ENCODE data around the gene SLC9A6. TPM values are rescaled to one million over a fixed set of nuclear protein-coding genes. Genes with fewer than 3 reads are reported as not detected.

Gene SLC9A6
- total and polyA plus RNA-seq, 2 experiments from 2014 or later, result 7.2 to 17.1 TPM

DNA sequence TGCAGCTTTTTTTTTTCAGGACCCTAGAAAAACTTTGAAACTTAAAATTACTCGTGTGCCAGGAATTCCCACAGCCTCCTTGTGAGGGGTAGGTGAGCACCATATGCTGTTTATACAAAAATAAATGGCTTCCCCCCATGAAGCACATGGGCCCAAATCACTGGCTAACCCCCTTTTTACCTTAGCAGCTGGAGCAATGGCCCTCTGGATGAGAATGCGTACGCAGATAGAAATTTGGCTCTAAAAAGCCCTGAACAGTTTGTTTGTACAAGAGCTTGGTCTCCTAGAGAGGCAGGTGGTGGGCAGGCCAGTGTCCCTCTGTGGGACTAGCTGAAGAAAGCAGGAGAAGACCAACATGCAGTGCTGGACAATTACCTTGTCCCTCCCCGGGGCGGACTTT lies 76.5 kb downstream of the SLC9A6 start (continued):
- no peak for TF ChIP-seq REST (IDR thresholded peaks at IDR 0.05; ENCODE audit: unreplicated experiment)
- TF ChIP-seq JUNB (IDR thresholded peaks at IDR 0.05; ENCODE audit: unreplicated experiment), result no peak
- no peak for TF ChIP-seq NANOG (IDR thresholded peaks at IDR 0.05; ENCODE audit: borderline replicate concordance)
- TF ChIP-seq, protein P1, sequence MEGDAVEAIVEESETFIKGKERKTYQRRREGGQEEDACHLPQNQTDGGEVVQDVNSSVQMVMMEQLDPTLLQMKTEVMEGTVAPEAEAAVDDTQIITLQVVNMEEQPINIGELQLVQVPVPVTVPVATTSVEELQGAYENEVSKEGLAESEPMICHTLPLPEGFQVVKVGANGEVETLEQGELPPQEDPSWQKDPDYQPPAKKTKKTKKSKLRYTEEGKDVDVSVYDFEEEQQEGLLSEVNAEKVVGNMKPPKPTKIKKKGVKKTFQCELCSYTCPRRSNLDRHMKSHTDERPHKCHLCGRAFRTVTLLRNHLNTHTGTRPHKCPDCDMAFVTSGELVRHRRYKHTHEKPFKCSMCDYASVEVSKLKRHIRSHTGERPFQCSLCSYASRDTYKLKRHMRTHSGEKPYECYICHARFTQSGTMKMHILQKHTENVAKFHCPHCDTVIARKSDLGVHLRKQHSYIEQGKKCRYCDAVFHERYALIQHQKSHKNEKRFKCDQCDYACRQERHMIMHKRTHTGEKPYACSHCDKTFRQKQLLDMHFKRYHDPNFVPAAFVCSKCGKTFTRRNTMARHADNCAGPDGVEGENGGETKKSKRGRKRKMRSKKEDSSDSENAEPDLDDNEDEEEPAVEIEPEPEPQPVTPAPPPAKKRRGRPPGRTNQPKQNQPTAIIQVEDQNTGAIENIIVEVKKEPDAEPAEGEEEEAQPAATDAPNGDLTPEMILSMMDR (conservative IDR thresholded peaks at IDR 0.05; ENCODE audit: low read depth in 2 of 2), result no peak

GRCh38 chrX:136063340-136064079 lies 78.3 kb downstream of the SLC9A6 start:
- H3K36me3 ChIP-seq (ENCODE audit: insufficient read depth), result no peaks in the 10 kb centered on the region
- H4K20me1 ChIP-seq (replicated peaks; ENCODE audit: insufficient read depth), result no peaks in the 10 kb centered on the region
- H3K27ac ChIP-seq (ENCODE audit: low read depth), result no peak overlapping the region
- no peak overlapping the region for H3K4me2 ChIP-seq
- H3K4me3 ChIP-seq, result no peak overlapping the region
- H3K27me3 ChIP-seq (ENCODE audit: insufficient read depth), result no peaks in the 10 kb centered on the region
- Mint-ChIP-seq H3K27me3 (ENCODE audit: insufficient read depth, low read depth, poor library complexity) (peaks cover 1% of the 10 kb centered on the region), H3K27ac (no peak overlapping the region), H3K9me3 (no peaks in the 10 kb centered on the region), H3K4me1 (no peaks in the 10 kb centered on the region), H3K36me3 (ENCODE audit: low read depth) (no peaks in the 10 kb centered on the region), H3K4me3 (no peak overlapping the region)
- no peaks in the 10 kb centered on the region for H3K4me1 ChIP-seq (ENCODE audit: insufficient read depth)
- H3K9me2 ChIP-seq (ENCODE audit: insufficient read depth), result no peaks in the 10 kb centered on the region
- H2AFZ ChIP-seq, result no peak overlapping the region
- DNase-seq (ENCODE audit: low spot score), result no peak
- TF ChIP-seq EZH2 (IDR thresholded peaks at IDR 0.05; ENCODE audit: low read depth, unreplicated experiment), result no peak
- no peak for TF ChIP-seq CREB1 (CRISPR knock-in tag; IDR thresholded peaks at IDR 0.05; ENCODE audit: low read depth)
- no peak for ATAC-seq
- H3K79me2 ChIP-seq (replicated peaks; ENCODE audit: insufficient read depth), result no peaks in the 10 kb centered on the region
- no peaks in the 10 kb centered on the region for H3F3A ChIP-seq (replicated peaks; ENCODE audit: low read depth)

DNA sequence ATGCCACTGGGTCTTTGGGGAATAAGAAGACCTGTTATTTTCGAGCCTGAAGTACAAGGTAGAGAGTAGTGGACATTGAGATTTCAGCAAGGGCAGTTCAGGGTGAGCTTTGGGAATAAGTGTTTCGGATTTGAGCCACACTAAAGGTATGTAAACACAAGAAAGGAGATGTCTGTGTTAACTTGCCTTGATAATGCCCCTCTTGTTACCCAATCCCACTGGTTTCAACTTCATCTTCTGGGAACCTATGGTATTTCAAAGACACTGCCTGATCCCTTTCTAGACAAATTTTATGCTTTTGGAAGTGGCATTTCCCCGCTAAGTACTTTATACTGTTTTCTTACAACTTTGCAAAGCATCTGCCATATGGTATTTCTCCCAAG lies 79.4 kb downstream of the SLC9A6 start:
- Histone ChIP-seq H3K4me1 (ENCODE audit: insufficient read depth) (no peaks in the 10 kb centered on the region), H3K27ac (ENCODE audit: low read depth) (no peak overlapping the region), H4K20me1 (replicated peaks; ENCODE audit: insufficient read depth) (no peaks in the 10 kb centered on the region), H2AFZ (no peak overlapping the region), H3K36me3 (ENCODE audit: insufficient read depth) (no peaks in the 10 kb centered on the region), H3K27me3 (ENCODE audit: insufficient read depth) (no peaks in the 10 kb centered on the region), H3K4me2 (no peak overlapping the region), H3K9me2 (ENCODE audit: insufficient read depth) (no peaks in the 10 kb centered on the region), H3F3A (replicated peaks; ENCODE audit: low read depth) (no peaks in the 10 kb centered on the region), H3K79me2 (replicated peaks; ENCODE audit: insufficient read depth) (no peaks in the 10 kb centered on the region), H3K4me3 (no peak overlapping the region)
- H3K27me3 Mint-ChIP-seq (ENCODE audit: insufficient read depth, low read depth, poor library complexity), result peaks cover 1% of the 10 kb centered on the region
- H3K4me3 Mint-ChIP-seq, result no peak overlapping the region
- no peaks in the 10 kb centered on the region for H3K36me3 Mint-ChIP-seq (ENCODE audit: low read depth)
- no peaks in the 10 kb centered on the region; the same call in 2 of the 3 replicates for H3K9me3 Mint-ChIP-seq
- no peak for ATAC-seq
- no peaks in the 10 kb centered on the region for H3K4me1 Mint-ChIP-seq
- no peak overlapping the region for H3K27ac Mint-ChIP-seq
- DNase-seq (ENCODE audit: low spot score), result no peak
- TF ChIP-seq ZNF331 (CRISPR knock-in tag; IDR thresholded peaks at IDR 0.05; ENCODE audit: low read depth), result no peak
- TF ChIP-seq EZH2 (IDR thresholded peaks at IDR 0.05; ENCODE audit: low read depth, unreplicated experiment), result no peak
- no peak for TF ChIP-seq NANOG (IDR thresholded peaks at IDR 0.05; ENCODE audit: borderline replicate concordance)
- TF ChIP-seq STAT1 (IDR thresholded peaks at IDR 0.05; ENCODE audit: unreplicated experiment), result no peak
- TF ChIP-seq CREB1 (CRISPR knock-in tag; IDR thresholded peaks at IDR 0.05; ENCODE audit: low read depth), result no peak
- no peak for TF ChIP-seq ZNF114 (CRISPR knock-in tag; IDR thresholded peaks at IDR 0.05)
- TF ChIP-seq EZH2phosphoT487 (IDR thresholded peaks at IDR 0.05; ENCODE audit: unreplicated experiment), result no peak
- no peak for TF ChIP-seq ETS1 (IDR thresholded peaks at IDR 0.05)
- TF ChIP-seq POLR2AphosphoS5 (IDR thresholded peaks at IDR 0.05; ENCODE audit: low read depth), result no peak
- TF ChIP-seq JUNB (IDR thresholded peaks at IDR 0.05; ENCODE audit: unreplicated experiment), result no peak
